ENCODE measurements around the gene ST14. TPM values are rescaled to one million over a fixed set of nuclear protein-coding genes. Genes with fewer than 3 reads are reported as not detected.

The ST14 gene
- total RNA-seq, 4 donors from 2014 or later: 0.88 to 15.6 (median 2.8) TPM

GRCh38 chr11:130126516-130126915 lies 33.1 kb upstream of the ST14 start:
- no peak for DNase-seq
- intact Hi-C loops (cut with DNase I; ENCODE audit: low total_unique reads): no loop called here
- Histone ChIP-seq H3K27me3 (no peaks in the 10 kb centered on the region), H3K4me3 (no peak overlapping the region), H3K4me1 (peaks cover 0 to 5% of the 10 kb centered on the region in 2 donors), H3K9me3 (no peaks in the 10 kb centered on the region), H3K36me3 (no peaks in the 10 kb centered on the region), H3K27ac (no peak overlapping the region)
- TF ChIP-seq POLR2A (IDR thresholded peaks at IDR 0.05): no peak
- no peak for TF ChIP-seq CTCF (IDR thresholded peaks at IDR 0.05)

GRCh38 chr11:130127509-130127908 lies 32.1 kb upstream of the ST14 start:
- no peak for DNase-seq
- no peak overlapping the region for H3K4me3 ChIP-seq
- peaks cover 0 to 5% of the 10 kb centered on the region in 2 donors for H3K4me1 ChIP-seq
- TF ChIP-seq POLR2A (IDR thresholded peaks at IDR 0.05): no peak
- no peak for TF ChIP-seq CTCF (IDR thresholded peaks at IDR 0.05)
- H3K9me3 ChIP-seq: no peaks in the 10 kb centered on the region
- H3K27ac ChIP-seq: no peak overlapping the region
- no peaks in the 10 kb centered on the region for H3K36me3 ChIP-seq
- intact Hi-C loops (cut with DNase I; ENCODE audit: low total_unique reads): no loop called here
- H3K27me3 ChIP-seq: no peaks in the 10 kb centered on the region

- no peak for TF ChIP-seq POLR2A (IDR thresholded peaks at IDR 0.05)
- no peak for TF ChIP-seq CTCF (IDR thresholded peaks at IDR 0.05)
- intact Hi-C loops (cut with DNase I; ENCODE audit: low total_unique reads): no loop called here
These were observed 31.0 kb upstream of the ST14 start for GRCh38 chr11:130128626-130129025.

GRCh38 chr11:130129922-130130321 lies 29.7 kb upstream of the ST14 start:
- no peak for TF ChIP-seq POLR2A (IDR thresholded peaks at IDR 0.05)
- no peak for TF ChIP-seq CTCF (IDR thresholded peaks at IDR 0.05)
- Histone ChIP-seq H3K27ac (no peak overlapping the region), H3K4me1 (no peaks in the 10 kb centered on the region), H3K9me3 (no peaks in the 10 kb centered on the region), H3K4me3 (no peak overlapping the region), H3K27me3 (no peaks in the 10 kb centered on the region), H3K36me3 (no peaks in the 10 kb centered on the region)
- intact Hi-C loops (cut with DNase I; ENCODE audit: low total_unique reads): loop anchor here (5.0 kb wide), 1 partner anchor 208 kb away; no protein-coding TSS in a partner anchor
- no peak for DNase-seq

More at GRCh38 chr11:130128626-130129025, 31.0 kb upstream of the ST14 start:
- Histone ChIP-seq H3K36me3 (no peaks in the 10 kb centered on the region), H3K4me3 (no peak overlapping the region), H3K4me1 (peaks cover 0 to 4% of the 10 kb centered on the region in 2 donors), H3K27me3 (no peaks in the 10 kb centered on the region), H3K9me3 (no peaks in the 10 kb centered on the region), H3K27ac (no peak overlapping the region)
- no peak for DNase-seq

GRCh38 chr11:130131961-130132850 lies 27.4 kb upstream of the ST14 start:
- Histone ChIP-seq H3K4me1 (no peaks in the 10 kb centered on the region), H3K4me3 (no peak overlapping the region), H3K27me3 (no peaks in the 10 kb centered on the region), H3K36me3 (no peaks in the 10 kb centered on the region), H3K9me3 (no peaks in the 10 kb centered on the region), H3K27ac (no peak overlapping the region)
- TF ChIP-seq POLR2A (IDR thresholded peaks at IDR 0.05) (no peak), CTCF (IDR thresholded peaks at IDR 0.05) (peak; percentile 77 to 89 (median 84))
- intact Hi-C loops (cut with DNase I; ENCODE audit: low total_unique reads): loop anchor here (5.0 kb wide), 1 partner anchor 210 kb away; no protein-coding TSS in a partner anchor
- peak; percentile 41 to 59 for DNase-seq
